GM21825 (cell line): ENCODE measurements around the gene HENMT1.
"Not testable (repeated sequence)": the region's sequence is repeated elsewhere in the genome, so short reads cannot be mapped to it uniquely, and the experiment has no call there.

Experiments
- ATAC-seq: cut with Tn5 transposase; IDR thresholded peaks from one replicate; pipeline ENCODE4 v1.9.1; 2021; ENCODE audit warnings: mild to moderate bottlenecking, moderate library complexity; ENCODE audit not compliant: unreplicated experiment

HENMT1 gene

DNA sequence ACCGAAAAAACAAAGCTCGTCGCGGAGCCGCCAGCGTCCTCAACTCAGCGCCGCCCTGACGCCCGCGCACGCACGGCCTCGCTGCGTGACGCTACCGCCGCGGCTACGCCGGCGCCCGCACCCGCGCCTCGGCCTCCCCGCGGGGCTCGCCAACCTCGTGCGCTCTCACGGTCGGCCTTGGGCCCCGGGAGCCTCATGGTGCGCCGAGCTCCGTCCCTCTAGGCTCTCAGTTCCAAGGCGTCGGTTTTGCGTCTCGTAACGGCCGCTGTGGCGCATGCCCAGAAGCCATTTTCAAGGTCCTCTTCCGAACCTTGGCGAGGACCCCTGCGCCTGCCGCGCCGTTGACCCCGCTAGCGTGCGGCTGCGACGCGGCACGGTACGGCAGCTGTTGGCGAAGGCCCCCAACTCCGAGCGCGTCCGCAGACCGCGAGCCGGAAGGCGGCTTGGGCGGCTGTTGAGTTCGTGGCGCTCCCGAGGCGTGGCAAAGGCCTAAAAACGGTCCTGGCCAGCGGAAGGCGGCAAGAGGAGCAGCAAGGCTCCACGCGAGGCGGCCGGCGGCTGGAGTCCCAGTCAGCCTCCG lies at the start of gene HENMT1:
HENMT1 (minus strand) TSS at position 64 of the 580 bp plus-strand sequence. CDS start 1,209 bp downstream, outside the sequence.
- ATAC-seq = peak; percentile 84

DNA sequence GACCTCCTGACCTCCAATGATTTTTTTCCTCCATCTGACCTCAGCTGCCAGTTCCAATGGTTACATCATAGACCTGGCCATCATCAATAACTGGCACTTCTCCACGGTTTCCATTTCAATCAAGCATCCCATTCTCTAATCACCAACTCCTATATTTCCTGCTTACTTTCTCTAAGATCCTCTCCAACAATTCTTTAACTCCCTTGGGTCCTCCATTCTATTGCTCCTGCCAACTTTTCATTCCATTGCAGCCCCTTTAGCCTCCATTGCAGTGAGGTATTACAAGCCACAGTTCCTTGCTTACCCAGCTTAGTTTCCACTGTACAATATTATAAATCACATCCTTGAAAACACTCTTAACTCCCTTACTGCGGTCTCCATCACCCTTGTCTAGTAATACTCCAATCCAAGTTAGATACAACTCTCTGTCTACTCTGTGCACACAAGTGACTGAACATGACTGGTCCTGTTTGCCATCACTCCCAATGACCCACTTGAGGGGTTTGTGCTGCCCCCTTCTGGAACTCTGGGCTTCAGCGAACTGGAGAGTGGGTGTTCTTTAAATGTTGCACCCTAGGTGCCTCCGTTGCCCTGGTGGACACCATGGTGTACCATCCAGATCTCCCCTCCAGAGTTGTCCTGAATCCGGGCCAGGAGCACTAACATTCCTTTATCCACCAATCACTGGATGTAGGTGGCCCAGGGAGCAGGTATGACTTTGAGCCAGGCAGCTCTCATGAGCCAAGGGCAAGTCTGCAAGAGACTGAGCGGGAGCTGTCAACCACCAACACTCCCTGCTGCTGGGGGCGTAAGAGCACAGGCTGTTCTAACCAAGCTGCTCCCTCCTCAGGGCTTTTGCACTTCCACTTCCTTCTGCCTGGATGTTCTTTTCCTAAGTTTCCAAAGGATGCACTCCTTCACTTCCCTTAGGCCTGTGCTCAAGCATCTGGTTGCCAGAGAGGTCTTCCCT lies 48.1 kb upstream of the HENMT1 start:
- ATAC-seq = no peak

DNA sequence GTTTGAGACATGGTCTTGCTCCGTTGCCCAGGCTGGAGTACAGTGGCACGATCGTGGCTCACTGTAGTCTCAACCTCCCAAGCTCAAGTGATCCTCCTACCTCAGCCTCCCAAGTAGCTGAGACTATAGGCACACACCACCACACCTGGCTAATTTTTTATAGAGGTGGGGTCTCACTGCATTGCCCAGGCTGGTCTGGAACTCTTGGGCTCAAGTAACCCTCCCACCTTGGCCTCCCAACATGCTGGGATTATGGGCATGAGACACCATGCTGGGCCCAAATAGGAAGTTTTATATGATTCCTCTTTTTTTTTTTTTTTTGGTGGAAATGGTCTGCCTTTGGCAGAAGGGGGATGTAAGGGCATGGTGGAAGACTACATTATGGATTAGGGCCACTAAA lies 45.8 kb upstream of the HENMT1 start:
- ATAC-seq = no peak

DNA sequence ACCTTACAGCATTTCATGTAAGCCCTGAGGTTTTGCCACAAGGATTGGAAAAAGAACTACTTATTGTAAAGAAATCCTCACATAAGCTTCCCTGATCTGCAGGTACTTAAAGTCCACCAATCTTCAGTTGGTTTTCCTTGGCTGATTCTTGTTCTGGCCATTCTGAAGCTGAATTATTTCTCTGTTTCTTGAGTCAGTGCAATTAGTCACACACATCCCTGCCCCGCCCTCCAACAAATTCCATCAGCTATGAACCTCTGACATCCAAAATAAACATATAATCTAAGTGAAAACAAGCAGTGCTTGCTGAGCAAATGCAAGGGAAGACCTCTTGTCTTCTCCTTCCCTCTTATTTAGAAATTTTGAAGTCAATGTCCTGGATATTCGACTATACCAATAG lies 43.6 kb upstream of the HENMT1 start:
- ATAC-seq = no peak

DNA sequence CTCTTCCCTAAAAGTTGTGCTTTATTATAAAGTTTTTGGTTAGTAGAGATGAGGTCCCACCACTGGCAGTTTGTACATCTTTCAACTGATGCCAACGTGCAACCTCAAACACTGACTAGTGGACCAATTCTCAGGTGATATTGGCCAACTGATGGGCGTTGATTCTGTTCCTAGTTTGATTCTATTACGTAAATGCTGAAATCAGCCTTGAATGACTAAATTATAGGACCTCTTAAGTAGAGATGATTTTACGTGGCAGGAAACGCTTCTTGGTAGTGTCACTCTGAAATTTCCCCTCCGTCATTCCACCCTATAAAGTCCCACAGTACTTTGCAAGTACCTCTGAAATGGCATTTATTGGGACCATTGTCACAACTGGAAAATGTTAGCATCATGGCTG lies 43.0 kb upstream of the HENMT1 start:
- no peak for ATAC-seq

DNA sequence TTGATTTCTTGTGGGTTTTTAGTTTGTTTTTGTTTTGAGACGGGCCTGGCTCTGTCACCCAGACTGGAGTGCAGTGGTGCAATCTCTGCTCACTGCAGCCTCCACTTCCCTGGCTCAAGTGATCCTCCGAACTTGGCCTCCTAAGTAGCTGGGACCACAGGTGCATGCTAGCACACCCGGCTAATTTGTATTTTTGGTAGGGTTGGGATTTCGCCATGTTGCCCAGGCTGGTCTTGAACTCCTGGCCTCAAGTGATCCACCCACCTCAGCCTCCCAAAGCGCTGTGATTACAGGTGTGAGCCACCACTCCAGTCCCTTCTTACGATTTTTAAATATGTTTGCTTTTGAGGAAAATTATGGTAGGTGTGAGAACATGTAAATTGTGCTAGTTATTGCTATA lies 41.2 kb upstream of the HENMT1 start:
- not testable (repeated sequence) for ATAC-seq

DNA sequence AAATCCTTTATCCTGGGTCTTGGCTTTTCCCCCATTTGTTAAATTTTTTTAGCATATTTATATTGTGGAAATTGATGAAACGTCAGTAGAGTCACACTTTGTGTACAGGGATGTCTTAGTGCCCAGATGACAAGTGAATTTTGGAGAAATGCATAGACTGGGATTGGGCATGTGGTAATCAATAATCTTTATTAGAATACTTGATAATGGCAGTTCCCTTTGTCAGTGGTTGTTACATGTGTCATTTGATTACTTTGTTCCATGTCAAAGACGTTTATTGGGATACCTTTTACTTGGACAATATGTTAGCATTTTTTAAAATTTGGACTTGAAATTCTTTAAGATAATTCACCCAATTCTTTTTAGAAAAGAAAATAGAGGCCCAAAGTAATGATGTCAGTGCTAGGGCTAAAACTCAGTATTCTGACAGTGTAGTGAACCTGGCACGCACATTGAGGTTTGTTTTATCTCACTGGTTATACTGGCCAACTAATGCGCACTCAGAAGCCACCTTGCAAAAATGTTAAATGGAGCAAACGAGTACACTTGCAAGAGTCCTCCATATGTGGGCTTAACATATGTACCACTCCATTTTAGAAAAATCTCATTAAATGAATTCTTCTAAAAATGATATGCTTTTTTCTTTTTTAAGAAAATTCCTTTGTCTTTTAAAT lies 40.4 kb upstream of the HENMT1 start:
- ATAC-seq = no peak

DNA sequence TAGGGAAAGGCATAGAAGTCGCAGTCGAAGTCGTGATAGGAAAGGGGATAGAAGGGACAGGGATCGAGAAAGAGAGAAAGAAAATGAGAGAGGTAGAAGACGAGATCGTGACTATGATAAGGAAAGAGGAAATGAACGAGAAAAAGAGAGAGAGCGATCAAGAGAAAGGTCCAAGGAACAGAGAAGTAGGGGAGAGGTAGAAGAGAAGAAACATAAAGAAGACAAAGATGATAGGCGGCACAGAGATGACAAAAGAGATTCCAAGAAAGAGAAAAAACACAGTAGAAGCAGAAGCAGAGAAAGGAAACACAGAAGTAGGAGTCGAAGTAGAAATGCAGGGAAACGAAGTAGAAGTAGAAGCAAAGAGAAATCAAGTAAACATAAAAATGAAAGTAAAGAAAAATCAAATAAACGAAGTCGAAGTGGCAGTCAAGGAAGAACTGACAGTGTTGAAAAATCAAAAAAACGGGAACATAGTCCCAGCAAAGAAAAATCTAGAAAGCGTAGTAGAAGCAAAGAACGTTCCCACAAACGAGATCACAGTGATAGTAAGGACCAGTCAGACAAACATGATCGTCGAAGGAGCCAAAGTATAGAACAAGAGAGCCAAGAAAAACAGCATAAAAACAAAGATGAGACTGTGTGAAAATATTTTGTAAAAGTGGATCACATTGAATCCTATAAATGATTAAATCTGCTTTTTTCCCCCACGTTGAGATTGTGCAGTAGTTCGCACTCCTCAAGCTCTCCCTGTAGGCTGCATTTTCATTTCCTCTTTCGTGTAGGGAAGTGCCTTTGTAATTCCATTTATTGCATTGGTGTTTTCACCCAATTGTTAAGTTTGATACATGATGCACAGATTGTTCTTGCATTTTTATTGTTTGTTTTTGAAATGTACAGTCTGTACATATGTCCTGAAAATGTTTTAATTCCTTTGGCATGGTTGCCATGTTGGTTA lies 38.8 kb upstream of the HENMT1 start:
- no peak for ATAC-seq

DNA sequence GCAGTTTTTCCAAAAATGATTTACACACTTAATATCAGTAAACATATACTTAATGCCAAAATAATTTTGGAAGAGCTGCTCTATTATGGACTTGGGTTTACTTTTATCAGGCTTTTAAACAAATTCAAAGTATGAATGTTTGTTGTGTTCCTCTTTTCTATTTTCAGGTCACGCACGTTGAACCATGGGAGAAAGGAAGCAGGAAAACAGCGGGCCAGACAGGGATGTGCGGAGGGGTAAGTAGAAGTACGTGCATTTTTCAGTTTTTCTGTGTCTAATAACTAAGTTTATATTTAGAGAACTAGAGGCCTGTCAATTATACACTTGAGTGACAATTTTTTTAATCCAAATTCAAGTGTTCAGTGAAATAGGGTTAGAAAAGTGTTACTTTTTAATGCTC lies 34.6 kb upstream of the HENMT1 start:
- no peak for ATAC-seq

DNA sequence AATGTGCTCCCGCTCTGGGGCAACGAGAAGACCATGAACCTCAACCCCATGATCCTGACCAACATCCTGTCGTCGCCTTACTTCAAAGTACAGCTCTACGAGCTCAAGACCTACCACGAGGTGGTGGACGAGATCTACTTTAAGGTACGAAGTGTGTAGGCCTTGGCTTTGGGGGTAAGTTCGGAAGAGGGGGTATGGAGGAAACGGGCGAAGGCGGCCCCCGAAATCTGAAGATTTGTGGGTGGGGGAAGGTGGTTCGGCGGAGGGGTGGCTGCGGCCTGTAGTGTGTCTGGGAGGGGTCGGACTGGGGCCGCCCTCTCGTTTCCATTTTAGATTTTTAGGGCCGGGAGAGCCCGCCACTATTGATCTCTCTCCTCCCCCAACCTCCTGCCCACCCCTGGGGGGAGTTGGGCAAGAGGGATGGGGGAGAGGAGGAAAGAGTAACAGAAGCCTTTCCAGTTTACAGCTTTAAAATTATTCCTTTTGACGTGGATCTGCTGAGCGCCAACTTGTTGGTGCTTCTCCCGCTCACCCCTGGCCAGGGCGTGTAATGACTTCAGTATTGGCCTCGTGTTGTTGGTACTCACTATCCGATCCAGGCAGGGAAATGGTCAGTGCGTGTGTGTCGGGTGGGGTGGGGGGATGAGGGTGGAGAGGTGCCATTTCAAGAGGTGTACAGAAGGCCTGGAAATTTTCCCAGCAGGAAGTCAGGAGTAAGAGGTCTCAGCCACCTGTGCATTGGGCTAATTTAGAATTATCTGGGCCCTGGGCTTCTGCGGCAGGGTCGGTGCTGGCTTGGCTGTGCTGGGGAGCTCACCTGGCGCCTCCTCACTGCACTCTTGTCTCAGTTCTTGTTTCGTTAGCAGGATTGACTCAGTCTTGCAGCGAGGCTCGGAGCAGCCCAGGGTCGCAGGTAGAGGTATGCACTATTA lies 32.1 kb upstream of the HENMT1 start:
- peak; percentile 58 for ATAC-seq

DNA sequence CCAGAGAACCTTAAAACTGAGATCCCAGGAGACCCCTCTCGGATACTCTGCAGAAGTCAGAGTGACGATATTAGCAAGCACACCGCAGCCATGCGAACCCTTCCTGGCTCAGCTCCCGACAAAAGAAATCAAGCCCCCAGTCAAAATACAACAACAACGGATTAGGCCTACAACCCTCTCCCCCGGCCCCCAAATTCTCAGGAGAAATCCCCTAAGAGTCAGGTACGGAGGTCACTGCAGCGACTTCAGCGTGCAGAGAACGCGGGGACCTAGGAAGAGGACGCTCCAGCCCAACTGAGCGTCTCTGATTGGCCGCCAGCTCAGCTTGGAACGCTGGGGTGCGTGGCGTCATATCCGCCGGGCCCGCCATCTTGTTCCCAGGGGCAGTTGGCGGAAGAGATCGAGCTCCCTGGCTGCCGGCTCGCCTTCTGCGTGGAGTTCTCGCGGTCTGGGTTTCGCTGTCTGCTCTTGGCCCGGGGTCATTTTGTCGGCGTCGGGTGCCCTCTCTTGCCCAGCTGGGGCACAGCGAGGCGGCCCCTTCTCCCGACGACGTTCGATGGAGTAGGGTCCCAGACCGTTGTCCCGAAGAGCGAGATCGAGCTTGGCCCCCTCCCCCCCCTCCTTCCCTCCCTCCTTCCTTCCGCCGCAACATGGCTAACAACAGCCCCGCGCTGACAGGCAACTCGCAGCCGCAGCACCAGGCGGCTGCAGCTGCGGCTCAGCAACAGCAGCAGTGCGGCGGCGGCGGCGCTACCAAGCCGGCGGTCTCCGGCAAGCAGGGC lies 31.2 kb upstream of the HENMT1 start, which contains the start of gene PRPF38B:
PRPF38B (plus strand) TSS at position 369 of the 782 bp plus-strand sequence; CDS start at position 651, 282 bp downstream.
- peak; percentile 91 for ATAC-seq

DNA sequence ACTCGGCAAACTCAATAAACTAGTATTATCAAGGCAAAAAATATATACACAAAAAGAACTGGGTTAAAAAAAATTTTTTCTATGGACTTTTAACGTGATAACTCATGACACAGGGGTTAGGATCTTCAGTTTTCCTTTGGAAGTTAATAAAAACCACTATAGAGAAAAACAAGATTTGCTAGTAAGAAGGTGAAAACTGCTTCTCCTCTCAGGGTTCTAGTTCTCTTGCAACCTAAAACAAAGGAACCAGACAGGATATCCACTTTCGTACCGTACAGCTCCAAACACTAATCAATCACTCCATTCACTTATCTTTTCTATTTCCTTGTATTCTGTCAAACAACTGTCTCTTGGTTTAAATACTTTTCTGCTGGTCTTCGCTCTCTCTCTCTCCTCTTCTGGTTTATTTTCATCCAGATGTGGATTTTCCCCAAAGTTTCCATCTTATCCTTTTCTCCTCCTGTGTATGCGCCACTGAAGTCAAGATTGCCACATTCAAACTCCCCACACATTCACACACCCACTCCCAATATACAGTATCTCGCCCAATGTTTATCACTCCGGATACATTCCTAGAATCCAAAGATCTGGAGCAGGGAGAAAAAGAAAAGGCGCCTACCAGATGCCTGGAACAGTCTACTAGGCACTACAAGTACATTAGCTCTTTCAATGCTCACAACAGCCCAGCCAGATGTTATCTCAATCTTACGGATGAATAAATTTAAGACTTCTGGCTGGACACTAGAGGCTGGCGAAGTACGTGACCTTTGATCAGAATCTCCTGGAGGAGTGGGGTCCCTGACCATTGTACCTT lies 30.4 kb upstream of the HENMT1 start:
- ATAC-seq = no peak

DNA sequence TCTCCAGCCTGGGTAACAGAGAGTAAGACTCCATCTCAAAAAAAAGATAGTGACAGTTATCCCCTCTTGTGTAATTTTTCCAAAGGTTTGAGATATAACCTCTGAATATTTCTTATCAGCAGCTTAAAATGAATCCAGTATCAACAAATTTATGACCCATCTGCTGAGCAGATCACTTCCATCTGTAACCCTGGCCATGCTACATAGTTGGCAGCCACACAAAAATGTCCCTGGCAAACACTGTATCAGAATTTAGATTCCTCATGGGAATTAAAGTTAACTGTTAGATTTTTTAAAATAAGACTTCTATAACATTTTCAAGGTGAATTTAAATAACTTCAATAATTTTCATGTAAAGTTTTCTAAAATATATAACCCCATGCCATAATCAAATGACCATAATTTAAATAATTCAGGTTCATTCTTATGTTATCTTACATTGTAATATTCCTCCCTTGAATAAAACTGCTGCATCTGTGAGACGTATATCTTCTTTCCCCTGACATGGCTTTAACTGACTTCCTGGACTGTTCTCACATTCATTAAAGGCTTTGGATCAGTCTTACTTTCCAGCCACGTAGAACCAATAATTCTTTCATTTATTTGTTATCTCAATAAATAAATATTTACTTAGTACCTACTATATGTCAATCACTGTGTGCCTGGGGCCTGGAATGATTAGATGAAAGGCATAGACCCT lies 25.9 kb upstream of the HENMT1 start:
- ATAC-seq = no peak

DNA sequence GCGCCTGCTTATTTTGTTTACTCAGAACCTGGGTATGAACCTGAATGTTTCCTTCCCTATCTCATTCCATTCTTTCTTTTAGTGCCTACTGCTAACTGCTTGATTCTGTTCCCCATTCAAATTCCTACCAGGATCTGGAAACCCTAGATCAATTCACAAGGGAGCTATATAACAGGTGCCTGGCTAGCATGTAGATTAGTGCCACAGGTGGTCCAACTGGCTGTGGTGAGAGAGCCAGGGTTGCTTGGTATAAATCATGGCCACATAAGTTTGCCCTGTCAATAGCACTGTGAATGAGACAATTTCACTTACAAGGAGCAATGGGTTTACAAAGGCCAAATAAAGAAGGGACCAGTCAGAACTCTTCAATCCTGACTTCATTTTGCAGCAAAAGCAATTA lies 24.6 kb upstream of the HENMT1 start:
- ATAC-seq = no peak

DNA sequence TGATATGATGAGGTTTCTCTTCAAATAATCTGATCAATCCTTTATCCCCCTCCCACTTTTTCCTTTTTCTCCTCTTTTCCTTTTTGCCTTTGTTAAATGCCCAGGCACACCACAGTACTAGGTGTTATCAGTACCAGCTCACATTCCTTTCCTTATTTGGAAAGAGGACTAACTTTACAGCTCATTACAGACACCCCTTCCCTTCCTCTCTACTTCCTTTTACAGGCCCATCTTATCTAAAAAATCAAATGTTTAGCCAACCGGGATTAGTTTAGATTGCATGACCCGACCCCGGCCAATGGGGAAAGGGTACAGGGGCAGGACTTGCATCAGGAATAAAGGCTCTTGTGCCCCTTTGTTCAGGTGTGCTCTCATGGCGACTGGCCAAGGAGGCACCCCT lies 20.8 kb upstream of the HENMT1 start:
- not testable (repeated sequence) for ATAC-seq

DNA sequence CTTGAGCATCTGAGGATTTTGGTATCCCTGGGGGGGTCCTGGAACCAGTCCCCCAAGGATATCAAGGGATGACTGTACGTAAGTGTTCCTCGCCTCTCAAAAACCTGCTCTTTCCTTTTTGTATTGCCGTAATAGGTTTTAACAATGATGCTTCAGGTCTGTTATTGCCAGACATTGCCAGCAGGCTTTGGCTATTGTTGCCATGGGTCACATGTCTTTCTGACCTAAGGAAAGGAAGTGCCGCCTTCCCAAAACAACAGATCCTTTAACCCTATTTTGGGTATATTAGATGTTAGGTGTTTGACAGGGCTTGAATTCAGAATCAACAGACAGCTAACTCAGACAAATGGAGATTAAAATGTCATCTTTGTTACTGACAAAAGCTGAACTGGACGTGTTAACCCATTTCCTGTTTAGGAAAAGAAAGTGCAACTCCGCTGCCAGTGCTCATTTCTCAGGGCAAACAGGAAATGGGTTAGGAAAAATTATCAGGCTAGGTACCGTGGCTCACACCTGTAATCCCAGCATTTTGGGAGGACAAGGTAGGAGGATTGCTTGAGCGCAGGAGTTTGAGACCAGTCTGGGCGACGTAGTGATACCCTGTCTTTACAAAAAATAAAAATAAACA lies 18.8 kb upstream of the HENMT1 start:
- ATAC-seq = no peak

DNA sequence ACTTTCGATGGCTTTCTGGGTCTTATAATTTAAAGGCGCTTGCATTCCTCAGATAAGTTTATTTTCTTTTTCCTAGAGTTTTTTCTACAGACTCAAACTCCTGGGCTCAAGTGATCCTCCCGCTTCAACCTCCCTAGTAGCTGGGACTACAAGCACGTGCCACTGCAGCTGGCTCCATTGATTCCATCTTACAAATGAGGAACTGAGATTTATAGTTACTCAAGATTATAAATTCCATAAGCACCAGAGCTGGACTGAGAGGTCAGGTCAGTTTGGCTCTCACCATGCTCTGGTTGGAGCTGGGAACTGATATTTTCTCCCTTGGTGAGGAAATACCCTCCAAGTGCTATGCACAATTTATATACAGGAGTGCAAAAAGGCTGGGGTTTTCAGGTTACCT lies 17.8 kb upstream of the HENMT1 start:
- ATAC-seq = no peak
